H9 (cell line): ENCODE measurements around the gene CCDC80. TPM values are rescaled to one million over a fixed set of nuclear protein-coding genes. Genes with fewer than 3 reads are reported as not detected.

Source experiments
- DNase-seq: peaks from one replicate; pipeline ENCODE4 v3.0.0-alpha.2; 2017
- H2AFZ ChIP-seq: one replicate; pipeline ENCODE4 v1.6.1; 2013; ENCODE audit warnings: mild to moderate bottlenecking, low read length, control low read depth, moderate library complexity
- H2AK5ac ChIP-seq: 2 replicates; pipeline ENCODE4 v1.6.1; 2013; ENCODE audit warnings: low read length, control low read depth, mixed read lengths; ENCODE audit not compliant: insufficient read length
- H2BK120ac ChIP-seq: one replicate; pipeline ENCODE4 v1.6.1; 2013; ENCODE audit warnings: low read depth, mild to moderate bottlenecking, low read length, control low read depth, inconsistent platforms; ENCODE audit not compliant: poor library complexity, severe bottlenecking
- H2BK12ac ChIP-seq: 2 replicates; pipeline ENCODE4 v1.6.1; 2013; ENCODE audit warnings: low read length, control low read depth, mixed read lengths, low read depth; ENCODE audit not compliant: insufficient read length
- H2BK15ac ChIP-seq: 2 replicates; pipeline ENCODE4 v1.6.1; 2013; ENCODE audit warnings: low read depth, low read length, control low read depth
- H2BK20ac ChIP-seq: one replicate; pipeline ENCODE4 v1.6.1; 2013; ENCODE audit warnings: low read depth, mild to moderate bottlenecking, low read length, control low read depth, inconsistent platforms; ENCODE audit not compliant: poor library complexity, severe bottlenecking
- H2BK5ac ChIP-seq: 2 replicates; pipeline ENCODE4 v1.6.1; 2013; ENCODE audit warnings: low read length, control low read depth, mixed read lengths; ENCODE audit not compliant: insufficient read length
- H3K14ac ChIP-seq: 2 replicates; pipeline ENCODE4 v1.6.1; 2013; ENCODE audit warnings: low read length, control low read depth; ENCODE audit not compliant: insufficient read depth
- H3K18ac ChIP-seq: 2 replicates; pipeline ENCODE4 v1.6.1; 2013; ENCODE audit warnings: low read depth, mild to moderate bottlenecking, mixed read lengths, low read length, control low read depth; ENCODE audit not compliant: insufficient read length
- H3K23ac ChIP-seq: 2 replicates; pipeline ENCODE4 v1.6.1; 2013; ENCODE audit warnings: low read length, control low read depth, mixed read lengths, low read depth; ENCODE audit not compliant: insufficient read length
- H3K23me2 ChIP-seq: 2 replicates; pipeline ENCODE4 v1.6.1; 2013; ENCODE audit warnings: low read depth, mild to moderate bottlenecking, mixed read lengths, low read length, control low read depth; ENCODE audit not compliant: insufficient read length, poor library complexity, severe bottlenecking
- H3K27ac ChIP-seq: 2 replicates; pipeline ENCODE4 v1.5.1; 2013; ENCODE audit warnings: low read length, control low read depth, mixed read lengths, low read depth; ENCODE audit not compliant: insufficient read length
- H3K27me3 ChIP-seq: 2 replicates; pipeline ENCODE4 v1.6.1; 2013; ENCODE audit warnings: low read length, control low read depth, inconsistent platforms; ENCODE audit not compliant: insufficient read depth
- H3K4ac ChIP-seq: 2 replicates; pipeline ENCODE4 v1.6.1; 2013; ENCODE audit warnings: low read depth, mild to moderate bottlenecking, control low read depth, inconsistent platforms, low read length, moderate library complexity
- H3K4me1 ChIP-seq: 2 replicates; pipeline ENCODE4 v1.6.1; 2013; ENCODE audit warnings: low read length, control low read depth, inconsistent platforms; ENCODE audit not compliant: insufficient read depth
- H3K4me2 ChIP-seq: 2 replicates; pipeline ENCODE4 v1.6.1; 2013; ENCODE audit warnings: low read length, control low read depth, mixed read lengths; ENCODE audit not compliant: insufficient read length, insufficient read depth
- H3K56ac ChIP-seq: 2 replicates; pipeline ENCODE4 v1.6.1; 2013; ENCODE audit warnings: low read depth, mild to moderate bottlenecking, mixed read lengths, low read length, control low read depth; ENCODE audit not compliant: insufficient read length
- H3K79me1 ChIP-seq: 2 replicates; pipeline ENCODE4 v1.6.1; 2013; ENCODE audit warnings: low read depth, mild to moderate bottlenecking, moderate library complexity, low read length, control low read depth, inconsistent platforms; ENCODE audit not compliant: insufficient read depth, poor library complexity, severe bottlenecking
- H3K79me2 ChIP-seq: 2 replicates; pipeline ENCODE4 v1.6.1; 2013; ENCODE audit warnings: low read length, control low read depth, inconsistent platforms; ENCODE audit not compliant: insufficient read depth
- H3K9ac ChIP-seq: 2 replicates; pipeline ENCODE4 v1.6.1; 2013; ENCODE audit warnings: low read length, control low read depth, mixed read lengths; ENCODE audit not compliant: insufficient read length; ENCODE audit errors: extremely low read depth
- H3K9me3 ChIP-seq: one replicate; pipeline ENCODE4 v1.6.1; 2013; ENCODE audit warnings: low read depth, low read length, inconsistent platforms; ENCODE audit not compliant: control insufficient read depth
- H3T11ph ChIP-seq: one replicate; pipeline ENCODE4 v1.6.1; 2013; ENCODE audit warnings: mild to moderate bottlenecking, low read length, control low read depth, inconsistent platforms
- H4K20me1 ChIP-seq: one replicate; pipeline ENCODE4 v1.6.1; 2013; ENCODE audit not compliant: control insufficient read depth, insufficient read length, insufficient read depth
- H4K5ac ChIP-seq: 2 replicates; pipeline ENCODE4 v1.6.1; 2013; ENCODE audit warnings: low read depth, mild to moderate bottlenecking, mixed read lengths, low read length, control low read depth; ENCODE audit not compliant: insufficient read length
- H4K8ac ChIP-seq: replicated peaks from 2 replicates; pipeline ENCODE4 v1.6.1; 2013; ENCODE audit warnings: low read length, control low read depth, mixed read lengths, low read depth; ENCODE audit not compliant: insufficient read length
- H4K91ac ChIP-seq: 2 replicates; pipeline ENCODE4 v1.6.1; 2013; ENCODE audit warnings: low read depth, mild to moderate bottlenecking, moderate library complexity, mixed read lengths, low read length, control low read depth; ENCODE audit not compliant: insufficient read length
- H3K27ac Mint-ChIP-seq, 3 experiments: 2 replicates in 2 of 3; 3 replicates in 1 of 3; pipeline ENCODE4 v1.8.0; 2020 to 2021; ENCODE audit warnings: mixed read lengths in 3 of 3, mild to moderate bottlenecking in 1 of 3, moderate library complexity in 1 of 3
- H3K27me3 Mint-ChIP-seq: 2 replicates; pipeline ENCODE4 v1.8.0; 2021; ENCODE audit warnings: low read depth, mild to moderate bottlenecking, moderate library complexity, mixed read lengths
- H3K36me3 Mint-ChIP-seq, 3 experiments: 2 replicates in 2 of 3; 3 replicates in 1 of 3; pipeline ENCODE4 v1.8.0; 2020 to 2021; ENCODE audit warnings: low read depth in 3 of 3, mixed read lengths in 3 of 3; ENCODE audit not compliant: insufficient read depth in 1 of 3
- H3K4me1 Mint-ChIP-seq, 2 experiments: 2 replicates each; pipeline ENCODE4 v1.8.0; 2020; ENCODE audit warnings: mixed read lengths in 2 of 2
- H3K4me3 Mint-ChIP-seq, 2 experiments: 2 replicates in 1 of 2; 3 replicates in 1 of 2; pipeline ENCODE4 v1.8.0; 2020 to 2021; ENCODE audit warnings: mild to moderate bottlenecking in 2 of 2, mixed read lengths in 2 of 2, moderate library complexity in 1 of 2
- H3K9me3 Mint-ChIP-seq, 2 experiments: 2 replicates in 1 of 2; 3 replicates in 1 of 2; pipeline ENCODE4 v1.8.0; 2020; ENCODE audit warnings: mild to moderate bottlenecking in 2 of 2, mixed read lengths in 2 of 2, moderate library complexity in 1 of 2
- CTCF ChIP-seq: fragments of 200-600 bp; sonication (generic); conservative IDR thresholded peaks from 3 replicates; pipeline ENCODE4 v1.8.0; 2021; ENCODE audit warnings: antibody characterized with exemption, mild to moderate bottlenecking
- WGBS: extraction: QIAGEN DNeasy Blood & Tissue Kit; methylation state at CpG from one replicate; pipeline ENCODE4 v1.1.7; 2013; ENCODE audit warnings: missing lambda C conversion rate, low lambda C conversion rate, mixed read lengths; ENCODE audit not compliant: insufficient read length; ENCODE audit errors: extremely low coverage; 5-methylcytosine and 5-hydroxymethylcytosine counted together
- total RNA-seq: library from RNA; stranded (reverse); gene quantifications from 2 replicates; pipeline ENCODE4 v1.2.1, GENCODE V29; 2021

CCDC80 gene
- total RNA-seq, 1 experiment from 2014 or later: 5.4 TPM

DNA sequence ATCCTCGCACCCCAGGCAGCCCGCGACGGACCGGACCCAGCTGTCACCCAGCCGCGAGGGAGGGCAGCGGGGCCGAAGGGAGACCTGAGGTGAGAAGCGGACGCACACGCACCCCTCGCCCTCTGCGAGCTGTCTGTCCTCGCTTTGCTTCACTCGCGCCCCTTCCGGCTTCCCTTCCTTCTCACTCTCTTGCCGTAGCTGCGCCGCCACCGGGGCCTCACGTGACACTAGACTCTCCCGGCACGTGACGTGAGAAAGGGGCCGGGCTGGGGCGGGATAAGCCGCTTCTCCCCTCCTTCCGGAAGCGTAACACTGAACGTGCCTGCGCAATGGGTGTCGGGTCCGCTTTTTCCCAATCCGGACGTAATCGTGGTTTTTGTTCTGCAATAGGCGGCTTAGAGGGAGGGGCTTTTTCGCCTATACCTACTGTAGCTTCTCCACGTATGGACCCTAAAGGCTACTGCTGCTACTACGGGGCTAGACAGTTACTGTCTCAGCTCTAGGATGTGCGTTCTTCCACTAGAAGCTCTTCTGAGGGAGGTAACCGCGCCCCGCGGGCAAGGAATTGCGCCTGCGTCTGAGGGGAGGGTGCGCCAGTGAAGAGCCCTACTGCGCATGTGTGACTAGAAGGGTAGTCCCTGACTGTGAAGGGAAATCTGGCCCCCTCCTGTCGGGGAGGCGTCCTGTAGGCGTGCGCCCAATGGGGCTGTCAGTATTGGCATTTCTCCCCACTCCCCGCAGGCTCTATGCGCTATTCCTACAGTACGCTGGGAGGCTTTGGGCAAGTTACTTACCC, 79.0 kb downstream of the CCDC80 start, which contains the start of the genes ATG3 and SLC35A5:
Gene ATG3, minus strand, starts transcription at position 229 of the 796 bp plus-strand sequence. CDS start 434 bp downstream, outside the sequence.
Gene SLC35A5, plus strand, starts transcription at position 312 of the 796 bp plus-strand sequence. CDS start 1,359 bp downstream, outside the sequence.
- Mint-ChIP-seq H3K36me3 (peaks cover 10 to 27% (median 24%) of the 10 kb centered on the region in 3 experiments), H3K4me3 (peak within 1 kb of the TSS; percentile 90 to 98), H3K4me1 (peaks cover 35 to 44% of the 10 kb centered on the region in 2 experiments), H3K27me3 (no peaks in the 10 kb centered on the region), H3K27ac (peak within 1 kb of the TSS; percentile 99), H3K9me3 (peaks cover 0 to under 1% of the 10 kb centered on the region in 2 experiments; a peak in 3 of 5 replicates)
- peak within 1 kb of the TSS; percentile 88 for H3K27ac ChIP-seq
- no peak within 1 kb of the TSS for H3K56ac ChIP-seq
- no peaks in the 10 kb centered on the region for H3K4me1 ChIP-seq
- peak within 1 kb of the TSS; percentile 90 for H3K18ac ChIP-seq
- H3K27me3 ChIP-seq: no peaks in the 10 kb centered on the region
- no peak within 1 kb of the TSS for H4K91ac ChIP-seq
- H3K23me2 ChIP-seq: peaks cover 5% of the 10 kb centered on the region
- no peak within 1 kb of the TSS for H2AK5ac ChIP-seq
- H3K9me3 ChIP-seq: no peaks in the 10 kb centered on the region
- WGBS: no CpG with 5 or more reads among the region's 58 CpGs
- H3K23ac ChIP-seq: no peak within 1 kb of the TSS
- peaks cover 4% of the 10 kb centered on the region; the same call in 1 of the 2 replicates for H3K79me2 ChIP-seq
- no peak within 1 kb of the TSS for H2BK120ac ChIP-seq
- no peak within 1 kb of the TSS for H4K5ac ChIP-seq
- no peak within 1 kb of the TSS for H2BK20ac ChIP-seq
- no peaks in the 10 kb centered on the region for H4K20me1 ChIP-seq
- no peaks in the 10 kb centered on the region for H3K79me1 ChIP-seq
- no peak within 1 kb of the TSS for H3K4ac ChIP-seq
- peak within 1 kb of the TSS; percentile 87 for H2AFZ ChIP-seq
- no peak within 1 kb of the TSS for H2BK15ac ChIP-seq
- no peak within 1 kb of the TSS for H2BK12ac ChIP-seq
- no peak within 1 kb of the TSS for H2BK5ac ChIP-seq
- peak within 1 kb of the TSS; percentile 85 for H3K9ac ChIP-seq
- no peak within 1 kb of the TSS for H4K8ac ChIP-seq
- H3T11ph ChIP-seq: no peak within 1 kb of the TSS
- H3K14ac ChIP-seq: peak within 1 kb of the TSS; percentile 83; the same call in 1 of the 2 replicates
- peak; percentile 98 for DNase-seq
- peak within 1 kb of the TSS; percentile 74 for H3K4me2 ChIP-seq
- no peak for TF ChIP-seq CTCF
